ENCODE data around the gene LARGE2. TPM values are rescaled to one million over a fixed set of nuclear protein-coding genes. Genes with fewer than 3 reads are reported as not detected.
A peak's percentile ranks its signal among the peaks of the same experiment; 100 is the strongest.

The LARGE2 gene
- total RNA-seq, 6 experiments from 2014 or later: not detected

DNA sequence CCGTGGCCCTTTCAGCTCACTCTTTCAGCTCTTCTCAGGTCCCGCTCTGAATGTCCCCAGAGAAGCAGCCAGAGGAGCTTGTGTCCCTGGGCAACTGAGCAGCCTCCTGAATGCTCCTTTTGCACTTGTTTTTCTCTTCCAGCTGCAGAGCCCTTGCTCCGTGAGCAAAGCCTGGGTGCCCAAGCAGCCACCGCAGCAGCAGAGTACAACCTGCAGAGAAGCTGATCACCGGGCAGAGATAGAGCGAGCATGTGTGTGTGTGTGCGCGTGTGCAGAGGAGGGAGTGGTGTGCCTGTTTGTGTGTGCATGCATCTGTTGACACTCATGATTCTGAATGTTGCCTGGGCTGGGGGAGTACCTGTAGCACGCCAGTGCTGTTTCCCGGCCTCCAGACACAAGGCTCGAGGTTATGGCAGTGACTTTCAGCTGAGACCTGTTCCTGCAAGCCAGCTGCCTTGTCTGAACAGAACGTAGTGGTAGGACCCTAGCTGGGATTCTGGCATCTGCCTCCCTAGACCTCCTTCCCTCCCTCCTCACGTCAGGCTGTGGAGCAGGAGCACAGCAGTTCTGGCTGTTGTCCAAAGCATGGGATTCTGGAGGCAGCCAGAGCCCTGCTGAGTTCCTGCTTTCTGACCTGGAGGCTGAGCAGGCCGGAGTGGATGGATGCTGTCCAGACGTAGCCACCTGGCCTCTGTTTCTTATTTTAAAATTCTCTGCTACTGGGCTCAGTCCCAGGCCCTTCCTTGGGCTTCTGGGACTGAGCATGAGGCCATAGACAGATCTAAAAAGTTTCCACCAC lies 41.5 kb upstream of the LARGE2 start:
- H3K36me3 Mint-ChIP-seq (ENCODE audit: low read depth): peaks cover 10% of the 10 kb centered on the region
- no peaks in the 10 kb centered on the region for H3K9me3 Mint-ChIP-seq
- H3K27ac Mint-ChIP-seq: no peak overlapping the region
- no peak for DNase-seq
- H3K27me3 Mint-ChIP-seq (ENCODE audit: insufficient read depth): peaks cover 2% of the 10 kb centered on the region
- peaks cover 16% of the 10 kb centered on the region for H3K4me1 Mint-ChIP-seq (ENCODE audit: low read depth)
- TF ChIP-seq, protein P1, sequence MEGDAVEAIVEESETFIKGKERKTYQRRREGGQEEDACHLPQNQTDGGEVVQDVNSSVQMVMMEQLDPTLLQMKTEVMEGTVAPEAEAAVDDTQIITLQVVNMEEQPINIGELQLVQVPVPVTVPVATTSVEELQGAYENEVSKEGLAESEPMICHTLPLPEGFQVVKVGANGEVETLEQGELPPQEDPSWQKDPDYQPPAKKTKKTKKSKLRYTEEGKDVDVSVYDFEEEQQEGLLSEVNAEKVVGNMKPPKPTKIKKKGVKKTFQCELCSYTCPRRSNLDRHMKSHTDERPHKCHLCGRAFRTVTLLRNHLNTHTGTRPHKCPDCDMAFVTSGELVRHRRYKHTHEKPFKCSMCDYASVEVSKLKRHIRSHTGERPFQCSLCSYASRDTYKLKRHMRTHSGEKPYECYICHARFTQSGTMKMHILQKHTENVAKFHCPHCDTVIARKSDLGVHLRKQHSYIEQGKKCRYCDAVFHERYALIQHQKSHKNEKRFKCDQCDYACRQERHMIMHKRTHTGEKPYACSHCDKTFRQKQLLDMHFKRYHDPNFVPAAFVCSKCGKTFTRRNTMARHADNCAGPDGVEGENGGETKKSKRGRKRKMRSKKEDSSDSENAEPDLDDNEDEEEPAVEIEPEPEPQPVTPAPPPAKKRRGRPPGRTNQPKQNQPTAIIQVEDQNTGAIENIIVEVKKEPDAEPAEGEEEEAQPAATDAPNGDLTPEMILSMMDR (IDR thresholded peaks at IDR 0.05): no peak
- no peak overlapping the region for H3K4me3 Mint-ChIP-seq

DNA sequence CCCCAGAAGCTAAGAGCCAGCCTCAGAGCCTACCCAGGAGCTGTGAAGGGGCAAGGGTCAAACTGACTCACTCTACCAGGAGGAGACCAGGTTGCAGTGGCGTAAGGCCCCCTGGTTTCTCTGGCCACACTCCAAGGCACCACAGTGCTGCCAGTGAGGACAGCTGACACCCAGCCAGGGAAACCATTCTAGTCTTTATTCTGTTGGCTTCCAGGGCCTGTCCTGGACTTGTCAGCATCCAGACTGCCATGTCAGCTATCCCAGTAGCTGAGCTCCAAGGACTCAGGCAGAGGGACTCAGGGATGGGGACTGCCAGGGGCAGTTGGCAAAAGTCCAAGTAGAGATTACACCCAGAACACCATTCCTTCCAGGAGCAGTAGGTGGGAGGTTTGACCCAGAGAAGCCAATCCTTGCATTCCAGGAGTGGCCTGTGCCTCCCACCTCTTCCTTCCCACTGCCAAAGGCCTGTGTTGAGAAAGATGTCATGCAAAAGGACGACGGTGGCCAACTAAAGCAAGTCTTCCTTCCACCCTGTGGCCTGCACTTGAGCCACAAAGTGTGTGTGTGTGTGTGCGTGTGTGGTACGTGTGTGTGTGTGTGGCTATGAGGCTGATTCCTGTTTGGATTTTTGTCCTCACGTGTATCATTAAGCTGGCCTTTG lies 40.6 kb upstream of the LARGE2 start:
- H3K9me3 Mint-ChIP-seq: no peaks in the 10 kb centered on the region
- H3K4me3 Mint-ChIP-seq: no peak overlapping the region

DNA sequence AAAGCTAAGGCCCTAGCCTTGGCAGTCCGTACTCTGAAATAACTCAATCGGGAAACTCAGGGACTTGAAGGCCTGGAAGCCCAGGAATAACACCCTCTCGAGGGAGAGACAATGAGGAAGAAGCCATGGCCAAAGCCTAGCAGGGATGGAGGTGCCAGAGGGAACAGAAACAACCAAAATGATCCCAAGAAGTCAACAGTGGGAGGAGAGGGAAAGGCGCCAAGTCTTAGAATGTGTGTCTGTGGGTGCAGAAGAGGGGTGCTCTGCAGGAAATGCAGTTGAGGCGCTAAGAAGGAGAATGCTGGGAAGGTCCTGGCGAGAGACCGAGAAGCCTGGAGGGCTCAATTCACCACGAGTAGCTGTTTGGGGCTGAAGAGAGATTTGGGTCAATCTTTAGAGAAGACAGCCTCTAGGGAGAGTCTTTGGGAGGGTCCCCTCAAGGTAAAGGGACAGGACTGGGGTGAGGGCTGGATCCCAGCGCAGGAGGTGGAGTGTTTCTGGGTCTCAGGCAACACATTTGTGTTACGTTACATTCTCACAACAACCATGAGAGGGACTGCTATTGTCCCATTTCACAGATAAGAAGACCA lies 37.8 kb upstream of the LARGE2 start:
- Mint-ChIP-seq H3K27me3 (ENCODE audit: insufficient read depth) (peaks cover 10% of the 10 kb centered on the region), H3K4me1 (ENCODE audit: low read depth) (peaks cover 11% of the 10 kb centered on the region), H3K9me3 (no peaks in the 10 kb centered on the region), H3K27ac (no peak overlapping the region), H3K4me3 (peak overlapping the region; percentile 57), H3K36me3 (ENCODE audit: low read depth) (peaks cover 6% of the 10 kb centered on the region)
- DNase-seq: no peak
- TF ChIP-seq, protein P1 (IDR thresholded peaks at IDR 0.05): no peak

More for the DNA sequence above, 40.6 kb upstream of the LARGE2 start:
- no peak for DNase-seq
- Mint-ChIP-seq H3K27ac (no peak overlapping the region), H3K36me3 (ENCODE audit: low read depth) (peaks cover 10% of the 10 kb centered on the region), H3K4me1 (ENCODE audit: low read depth) (peaks cover 16% of the 10 kb centered on the region), H3K27me3 (ENCODE audit: insufficient read depth) (peaks cover 6% of the 10 kb centered on the region)
- TF ChIP-seq, protein P1 (IDR thresholded peaks at IDR 0.05): no peak

DNA sequence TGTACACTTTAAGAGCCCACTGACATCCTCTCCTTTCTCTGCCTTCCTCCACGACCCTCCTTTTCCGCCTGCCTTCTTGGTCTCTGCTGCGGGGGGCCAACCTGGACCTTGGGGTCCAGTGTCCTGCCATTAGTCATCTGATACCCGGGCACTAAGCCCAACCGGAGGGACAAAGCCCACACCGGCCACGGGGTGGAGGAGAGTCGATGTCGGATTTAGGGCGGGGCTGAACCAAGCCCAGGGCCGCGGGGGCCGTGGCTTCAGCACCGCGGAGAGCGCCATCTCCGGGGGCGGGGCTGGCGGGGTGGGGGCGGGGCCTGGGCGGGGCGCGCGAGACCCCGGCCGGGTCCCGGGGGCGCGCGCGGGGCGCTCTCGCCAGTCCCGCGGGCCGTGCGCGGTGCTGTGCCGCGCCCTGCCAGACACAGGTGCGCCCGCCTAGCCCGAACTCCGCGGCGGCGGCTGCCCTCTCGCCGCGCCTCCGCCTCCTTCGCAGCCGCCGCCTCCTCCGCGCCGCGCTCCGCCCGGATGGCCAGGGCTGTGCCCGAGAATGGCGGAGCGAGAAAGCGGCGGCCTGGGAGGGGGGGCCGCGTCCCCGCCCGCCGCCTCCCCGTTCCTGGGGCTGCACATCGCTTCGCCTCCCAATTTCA lies 37.1 kb upstream of the LARGE2 start, which contains the start of gene MAPK8IP1:
MAPK8IP1 (plus strand) TSS at position 378 of the 647 bp plus-strand sequence; CDS start at position 548, 170 bp downstream.
- TF ChIP-seq, protein P1 (IDR thresholded peaks at IDR 0.05): no peak
- H3K4me3 Mint-ChIP-seq: peak within 1 kb of the TSS; percentile 57
- H3K9me3 Mint-ChIP-seq: no peaks in the 10 kb centered on the region
- H3K27ac Mint-ChIP-seq: no peak within 1 kb of the TSS
- H3K4me1 Mint-ChIP-seq (ENCODE audit: low read depth): peaks cover 4% of the 10 kb centered on the region
- peaks cover 12% of the 10 kb centered on the region for H3K27me3 Mint-ChIP-seq (ENCODE audit: insufficient read depth)
- DNase-seq: no peak
- H3K36me3 Mint-ChIP-seq (ENCODE audit: low read depth): peaks cover 5% of the 10 kb centered on the region

DNA sequence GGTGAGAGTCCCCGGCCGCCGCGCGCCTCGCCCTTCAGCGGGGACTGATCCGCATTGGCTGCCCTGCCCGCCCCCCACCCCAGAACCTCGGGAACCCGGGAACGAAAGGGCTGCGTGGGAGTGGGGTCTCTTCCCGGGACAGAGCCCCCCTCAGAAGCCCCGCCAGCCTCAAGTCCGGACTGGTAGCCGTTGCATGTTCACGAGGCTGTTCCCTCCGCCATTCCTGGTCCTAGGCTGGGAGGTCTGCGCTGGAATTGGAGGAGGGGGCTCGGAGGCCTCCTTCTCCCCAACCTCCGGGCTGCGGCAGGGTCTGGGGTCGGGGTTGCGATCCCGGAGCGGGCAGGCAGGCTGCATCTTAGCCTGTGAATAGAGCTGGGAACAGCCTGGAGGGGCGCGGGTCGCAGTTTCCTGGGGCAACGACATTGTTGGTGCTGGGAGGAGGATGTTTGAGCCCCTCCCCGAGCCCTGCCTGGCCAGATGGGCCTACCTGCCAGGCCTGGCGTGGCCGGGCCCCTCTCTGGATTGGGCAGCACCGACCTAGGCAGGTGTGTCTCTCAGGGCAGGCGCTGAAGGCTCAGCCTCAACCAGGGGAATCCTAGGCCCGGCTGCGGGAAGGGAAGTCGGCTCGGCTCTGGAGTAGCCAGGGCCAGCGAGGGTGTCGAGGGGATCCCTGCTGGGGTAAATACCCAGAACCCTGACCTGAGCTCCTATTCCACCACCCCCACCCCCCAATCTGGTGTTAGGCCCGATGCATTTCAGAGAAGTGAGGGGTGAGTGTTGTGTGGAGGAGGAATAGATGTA lies 36.3 kb upstream of the LARGE2 start:
- Mint-ChIP-seq H3K9me3 (no peaks in the 10 kb centered on the region), H3K27ac (no peak overlapping the region), H3K4me1 (ENCODE audit: low read depth) (no peaks in the 10 kb centered on the region), H3K4me3 (no peak overlapping the region), H3K27me3 (ENCODE audit: insufficient read depth) (peaks cover 14% of the 10 kb centered on the region), H3K36me3 (ENCODE audit: low read depth) (peaks cover 5% of the 10 kb centered on the region)
- TF ChIP-seq, protein P1 (IDR thresholded peaks at IDR 0.05): no peak
- no peak for DNase-seq
